ENCODE data around the gene TLL2.

- TF ChIP-seq CTCF (conservative IDR thresholded peaks at IDR 0.05; ENCODE audit: low read depth, low read length) = no peak
- TF ChIP-seq EZH2 (IDR thresholded peaks at IDR 0.05; ENCODE audit: low read length, unreplicated experiment) = no peak
- no peak for TF ChIP-seq EZH2phosphoT487 (IDR thresholded peaks at IDR 0.05; ENCODE audit: borderline replicate concordance, low read length)
Measured at GRCh38 chr10:96333101-96333500, 180.6 kb downstream of the TLL2 start.
